WI38 (cell line): ENCODE data around the gene UBE2I.

Source experiments
- H3K4me3 ChIP-seq: 2 replicates; pipeline ENCODE4 v1.5.1; 2011; ENCODE audit warnings: low read depth, mild to moderate bottlenecking, control low read depth, low read length
- TF ChIP-seq, protein P1 (sequence below): IDR thresholded peaks from 2 replicates; pipeline ENCODE4 v1.5.1; 2012; ENCODE audit warnings: low read depth, mild to moderate bottlenecking, control low read depth, low read length

The UBE2I gene

DNA sequence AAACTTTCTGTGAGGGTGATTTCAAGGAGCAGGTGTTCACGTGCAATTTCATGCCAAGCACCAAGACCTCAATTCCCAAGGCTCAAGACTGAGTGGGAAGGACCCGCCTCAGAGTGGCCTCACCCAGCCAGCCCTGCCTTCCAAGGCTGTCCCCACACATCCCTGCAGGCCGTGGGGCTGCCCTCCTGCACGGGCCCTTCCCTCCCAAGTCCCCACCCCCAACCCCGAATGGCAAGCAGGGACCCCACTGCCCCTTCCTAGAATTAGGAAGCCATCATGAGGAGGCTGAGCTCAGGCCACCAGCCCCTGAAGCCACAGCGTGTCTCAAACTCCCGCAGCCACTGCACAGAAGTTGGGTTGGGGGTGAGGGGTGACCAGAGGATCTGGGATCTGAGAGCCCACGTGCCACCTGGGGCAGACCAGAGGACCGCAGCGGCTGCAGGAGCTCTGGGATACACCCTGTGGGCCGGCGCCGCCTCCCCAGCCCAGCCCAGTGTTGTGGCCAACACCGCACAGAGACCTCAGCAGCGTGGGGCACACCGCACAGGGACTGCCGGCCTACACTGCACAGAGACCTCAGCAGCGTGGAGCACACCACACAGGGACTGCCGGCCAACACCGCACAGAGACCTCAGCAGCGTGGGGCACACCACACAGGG is 63.0 kb downstream of the UBE2I start:
- no peak overlapping the region for H3K4me3 ChIP-seq
- TF ChIP-seq, protein P1, sequence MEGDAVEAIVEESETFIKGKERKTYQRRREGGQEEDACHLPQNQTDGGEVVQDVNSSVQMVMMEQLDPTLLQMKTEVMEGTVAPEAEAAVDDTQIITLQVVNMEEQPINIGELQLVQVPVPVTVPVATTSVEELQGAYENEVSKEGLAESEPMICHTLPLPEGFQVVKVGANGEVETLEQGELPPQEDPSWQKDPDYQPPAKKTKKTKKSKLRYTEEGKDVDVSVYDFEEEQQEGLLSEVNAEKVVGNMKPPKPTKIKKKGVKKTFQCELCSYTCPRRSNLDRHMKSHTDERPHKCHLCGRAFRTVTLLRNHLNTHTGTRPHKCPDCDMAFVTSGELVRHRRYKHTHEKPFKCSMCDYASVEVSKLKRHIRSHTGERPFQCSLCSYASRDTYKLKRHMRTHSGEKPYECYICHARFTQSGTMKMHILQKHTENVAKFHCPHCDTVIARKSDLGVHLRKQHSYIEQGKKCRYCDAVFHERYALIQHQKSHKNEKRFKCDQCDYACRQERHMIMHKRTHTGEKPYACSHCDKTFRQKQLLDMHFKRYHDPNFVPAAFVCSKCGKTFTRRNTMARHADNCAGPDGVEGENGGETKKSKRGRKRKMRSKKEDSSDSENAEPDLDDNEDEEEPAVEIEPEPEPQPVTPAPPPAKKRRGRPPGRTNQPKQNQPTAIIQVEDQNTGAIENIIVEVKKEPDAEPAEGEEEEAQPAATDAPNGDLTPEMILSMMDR = no peak

DNA sequence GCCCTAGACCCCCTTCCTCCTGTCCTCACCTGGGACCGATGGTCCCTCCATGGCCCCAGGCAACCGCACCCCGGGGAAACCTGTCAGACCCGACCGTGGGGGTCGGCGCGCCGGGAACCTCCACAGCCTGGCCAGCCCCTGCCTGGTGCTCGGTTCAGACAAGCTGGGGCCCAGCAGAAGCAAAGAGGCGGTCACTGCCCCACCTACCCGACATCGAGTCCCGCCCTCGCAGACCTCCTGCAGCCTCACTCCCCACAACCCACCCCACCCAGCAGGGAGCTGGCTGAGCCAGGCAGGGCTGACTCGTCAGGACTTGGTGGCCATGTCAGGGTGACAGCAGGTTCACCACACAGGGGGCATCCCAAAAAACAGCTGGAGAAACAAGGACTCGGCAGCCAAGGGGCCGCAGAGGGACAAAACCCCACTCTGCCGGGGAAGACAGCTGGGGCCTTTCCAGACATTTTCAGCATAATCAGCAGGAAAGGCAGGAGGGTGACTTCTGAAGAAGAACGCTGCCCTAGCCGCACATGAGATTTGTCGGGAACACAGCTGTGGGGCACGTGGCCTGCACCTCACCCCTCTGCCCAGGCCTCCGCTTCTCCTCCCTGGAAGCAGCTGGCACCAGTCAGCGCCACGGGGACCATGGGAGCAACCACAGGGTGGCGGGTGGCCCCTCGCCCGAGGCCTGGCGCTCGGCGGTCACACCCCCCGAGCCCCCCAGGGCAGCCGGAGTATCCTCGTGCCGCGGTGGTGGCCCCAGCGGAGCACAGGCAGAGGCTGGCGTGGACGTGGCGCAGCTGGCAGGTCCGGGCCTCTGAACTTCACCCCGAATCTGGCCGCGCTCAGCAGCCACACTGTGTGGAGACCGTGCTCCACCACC is 65.2 kb downstream of the UBE2I start:
- TF ChIP-seq, protein P1 = no peak
- H3K4me3 ChIP-seq = no peak overlapping the region

DNA sequence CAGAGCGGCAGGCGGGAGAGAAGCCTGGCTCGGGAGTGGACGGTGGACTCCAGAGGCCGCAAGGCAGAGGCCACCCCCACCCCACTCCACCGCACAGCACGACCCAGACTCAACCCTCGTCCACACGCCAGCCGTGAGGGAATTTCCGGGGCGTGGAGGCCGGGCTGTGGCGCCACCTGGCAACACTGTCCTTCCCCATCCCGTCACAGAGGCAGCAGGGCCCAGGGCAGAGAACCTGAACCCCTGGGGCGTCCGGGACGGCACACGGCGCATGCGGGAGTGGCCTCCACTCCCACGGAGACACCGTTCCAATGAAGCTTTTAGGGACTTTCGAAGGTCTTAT is 65.8 kb downstream of the UBE2I start:
- no peak overlapping the region for H3K4me3 ChIP-seq
- TF ChIP-seq, protein P1 = no peak

DNA sequence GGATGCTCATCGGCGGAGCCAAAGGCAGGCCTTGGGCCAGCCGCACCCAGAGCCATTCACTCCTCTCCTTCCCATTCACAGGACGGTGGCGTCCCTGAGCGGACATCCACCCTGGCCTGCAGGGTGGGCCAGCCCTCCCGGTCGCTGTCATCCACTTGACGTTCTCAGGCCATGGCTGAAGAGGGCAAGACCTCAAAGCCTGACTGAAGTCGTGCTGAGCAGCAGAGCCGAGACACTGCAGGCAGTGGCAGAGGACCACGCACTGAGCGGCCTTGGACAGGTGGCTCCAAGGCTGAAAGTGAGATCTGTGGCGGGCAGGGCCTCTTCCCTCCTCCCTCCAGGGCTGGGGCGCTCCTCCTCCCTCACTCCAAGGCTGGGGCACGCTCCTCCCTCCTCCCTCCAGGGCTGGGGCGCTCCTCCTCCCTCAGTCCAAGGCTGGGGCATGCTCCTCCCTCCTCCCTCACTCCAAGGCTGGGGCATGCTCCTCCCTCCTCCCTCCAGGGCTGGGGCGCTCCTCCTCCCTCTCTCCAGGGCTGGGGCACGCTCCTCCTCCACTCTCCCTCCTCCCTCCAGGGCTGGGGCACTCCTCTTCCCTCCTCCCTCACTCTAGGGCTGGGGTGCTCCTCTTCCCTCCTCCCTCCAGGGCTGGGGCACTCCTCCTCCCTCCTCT is 66.4 kb downstream of the UBE2I start:
- no peak overlapping the region for H3K4me3 ChIP-seq
- TF ChIP-seq, protein P1 = no peak
